ENCODE data around the gene IQSEC1. TPM values are rescaled to one million over a fixed set of nuclear protein-coding genes. Genes with fewer than 3 reads are reported as not detected.

The IQSEC1 gene
- polyA plus RNA-seq, 1 donor (not counting 4 experiments of a cell fraction or from before 2014, with no cell fraction given), result 2.8 TPM

DNA sequence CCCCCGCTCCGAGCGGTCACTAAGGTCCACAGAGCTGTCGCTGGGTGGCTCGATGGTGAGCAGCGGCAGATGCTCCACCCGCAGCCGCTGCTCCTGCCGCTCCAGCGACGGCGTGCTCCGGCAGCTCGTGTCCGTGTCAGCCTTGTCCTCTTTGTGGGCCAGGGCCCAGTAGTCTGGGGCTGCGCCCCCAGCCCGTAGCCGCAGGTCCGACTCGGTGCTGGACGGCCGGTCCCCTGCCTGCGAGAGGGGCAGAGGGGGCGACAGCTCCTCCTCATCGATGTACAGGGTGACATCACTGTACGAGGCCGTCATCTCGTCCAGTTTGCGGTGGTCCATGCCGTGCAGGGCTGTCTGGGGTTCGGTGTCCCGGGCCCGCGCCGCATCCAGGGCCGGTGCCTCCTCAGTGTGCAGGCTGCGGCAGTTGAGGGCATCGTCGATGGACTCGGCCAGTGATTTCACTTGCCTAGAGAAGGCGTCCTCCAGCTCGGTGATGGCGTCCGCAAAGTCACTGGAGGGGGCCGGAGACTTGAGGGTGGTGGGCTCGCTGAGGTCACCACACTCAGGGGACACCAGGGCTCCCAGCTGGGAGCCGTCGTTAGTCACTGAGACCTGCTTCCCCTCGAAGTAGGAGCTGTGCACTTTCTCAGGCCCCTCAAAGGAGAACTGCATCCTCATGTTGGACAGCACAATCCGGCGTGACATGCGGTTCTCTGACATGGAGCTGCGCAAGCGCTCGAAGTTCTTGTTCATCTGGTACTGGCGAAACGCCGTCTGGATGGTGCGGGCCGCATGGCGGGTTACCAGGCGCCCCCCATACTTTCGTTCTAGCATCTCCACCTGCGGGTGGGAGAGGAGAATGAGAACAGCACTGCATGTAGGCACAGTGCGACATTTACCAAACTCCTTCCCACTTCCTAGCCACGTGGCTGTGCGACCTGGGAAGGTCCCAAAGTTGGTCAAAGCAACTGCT is 137.1 kb downstream of the IQSEC1 start:
- Histone ChIP-seq H3K9ac (ENCODE audit: control insufficient read depth, extremely low read depth, insufficient read depth, low read length) (no peak overlapping the region), H3K4me2 (ENCODE audit: control insufficient read depth, extremely low read depth, insufficient read depth, low read depth, low read length) (no peak overlapping the region), H2AFZ (ENCODE audit: control insufficient read depth, low read length) (no peak overlapping the region), H3K79me2 (ENCODE audit: control insufficient read depth, insufficient read depth, low read length) (no peaks in the 10 kb centered on the region), H3K27me3 (ENCODE audit: control insufficient read depth, extremely low read depth, insufficient read depth, low read length) (no peaks in the 10 kb centered on the region), H3K9me1 (ENCODE audit: control insufficient read depth, extremely low read depth, insufficient read depth, low read length) (no peaks in the 10 kb centered on the region), H3K27ac (ENCODE audit: control insufficient read depth, insufficient read depth, low read length) (no peak overlapping the region), H4K20me1 (ENCODE audit: control insufficient read depth, extremely low read depth, insufficient read depth, low read length) (peaks cover 4% of the 10 kb centered on the region), H3K36me3 (ENCODE audit: control insufficient read depth in 2 of 2, extremely low read depth in 1 of 2, insufficient read depth in 2 of 2, low read length in 2 of 2) (peaks cover 12 to 15% of the 10 kb centered on the region in 2 experiments), H3K9me3 (ENCODE audit: control insufficient read depth, low read depth, low read length) (no peaks in the 10 kb centered on the region), H3K4me3 (ENCODE audit: control insufficient read depth in 2 of 3, extremely low read depth in 1 of 3, insufficient read depth in 2 of 3, low read depth in 1 of 3, low read length in 3 of 3) (no peak overlapping the region), H3K4me1 (ENCODE audit: control insufficient read depth, extremely low read depth, insufficient read depth, low read length) (no peaks in the 10 kb centered on the region)
- dilution Hi-C loops (cut with MboI; ENCODE audit: extremely low pct_ligation_motif_present, low sequenced_read_pairs), result no loop called here
- DNase-seq (ENCODE audit: low read depth, low spot score) (no peak), FAIRE-seq (no peak)
- TF ChIP-seq EZH2 (IDR thresholded peaks at IDR 0.05; ENCODE audit: low read length), result no peak
- TF ChIP-seq, protein P1, sequence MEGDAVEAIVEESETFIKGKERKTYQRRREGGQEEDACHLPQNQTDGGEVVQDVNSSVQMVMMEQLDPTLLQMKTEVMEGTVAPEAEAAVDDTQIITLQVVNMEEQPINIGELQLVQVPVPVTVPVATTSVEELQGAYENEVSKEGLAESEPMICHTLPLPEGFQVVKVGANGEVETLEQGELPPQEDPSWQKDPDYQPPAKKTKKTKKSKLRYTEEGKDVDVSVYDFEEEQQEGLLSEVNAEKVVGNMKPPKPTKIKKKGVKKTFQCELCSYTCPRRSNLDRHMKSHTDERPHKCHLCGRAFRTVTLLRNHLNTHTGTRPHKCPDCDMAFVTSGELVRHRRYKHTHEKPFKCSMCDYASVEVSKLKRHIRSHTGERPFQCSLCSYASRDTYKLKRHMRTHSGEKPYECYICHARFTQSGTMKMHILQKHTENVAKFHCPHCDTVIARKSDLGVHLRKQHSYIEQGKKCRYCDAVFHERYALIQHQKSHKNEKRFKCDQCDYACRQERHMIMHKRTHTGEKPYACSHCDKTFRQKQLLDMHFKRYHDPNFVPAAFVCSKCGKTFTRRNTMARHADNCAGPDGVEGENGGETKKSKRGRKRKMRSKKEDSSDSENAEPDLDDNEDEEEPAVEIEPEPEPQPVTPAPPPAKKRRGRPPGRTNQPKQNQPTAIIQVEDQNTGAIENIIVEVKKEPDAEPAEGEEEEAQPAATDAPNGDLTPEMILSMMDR (optimal IDR thresholded peaks at IDR 0.05 in 1 of 3, IDR thresholded peaks at IDR 0.05 in 1 of 3, conservative IDR thresholded peaks at IDR 0.05 in 1 of 3; ENCODE audit: extremely low read depth in 1 of 3, insufficient read depth in 2 of 3, low read length in 3 of 3), result no peak

DNA sequence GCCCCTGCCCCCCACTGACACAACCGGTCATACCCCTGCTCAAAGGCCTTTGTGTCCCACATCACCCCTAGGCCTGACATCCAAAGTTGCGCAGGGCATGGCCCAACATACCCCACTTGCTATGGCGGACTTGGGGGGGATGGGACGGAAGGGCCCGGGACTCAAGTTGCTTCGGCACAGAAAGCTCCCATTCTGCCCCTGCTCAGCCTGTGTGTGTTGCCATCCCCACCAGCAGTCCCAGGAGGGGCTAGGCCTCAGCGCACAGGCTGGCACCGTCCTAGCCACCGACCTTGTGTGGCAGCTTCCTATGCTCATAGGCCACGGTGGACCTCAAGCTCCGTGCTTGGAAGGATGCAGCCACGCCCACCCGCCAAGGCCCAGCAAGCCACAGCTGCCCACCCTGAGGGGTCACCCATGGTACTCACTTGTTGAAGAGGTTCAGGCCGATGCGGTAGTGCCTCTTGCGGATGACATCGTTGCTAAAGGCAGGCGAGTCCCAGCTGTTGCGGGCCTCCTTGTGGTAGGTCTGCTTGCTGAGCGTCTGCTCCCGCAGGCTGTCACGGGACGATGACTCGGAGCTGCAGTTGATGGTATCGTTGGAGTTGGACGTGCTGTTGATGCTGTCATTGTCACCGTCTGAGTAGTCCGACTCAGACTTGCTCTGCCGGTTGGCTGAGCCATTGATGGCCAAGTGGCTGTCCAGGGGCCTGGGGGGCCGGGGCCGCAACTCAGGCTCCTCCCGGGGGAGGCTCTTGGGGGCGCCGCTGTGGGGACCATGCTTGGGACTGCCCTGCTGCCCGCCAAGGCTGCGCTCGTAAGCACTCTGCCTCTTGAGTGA is 138.0 kb downstream of the IQSEC1 start:
- no peaks in the 10 kb centered on the region for H3K4me1 ChIP-seq (ENCODE audit: control insufficient read depth, extremely low read depth, insufficient read depth, low read length)
- no peaks in the 10 kb centered on the region for H3K9me1 ChIP-seq (ENCODE audit: control insufficient read depth, extremely low read depth, insufficient read depth, low read length)
- H3K27me3 ChIP-seq (ENCODE audit: control insufficient read depth, extremely low read depth, insufficient read depth, low read length), result no peaks in the 10 kb centered on the region
- no peak overlapping the region for H3K4me2 ChIP-seq (ENCODE audit: control insufficient read depth, extremely low read depth, insufficient read depth, low read depth, low read length)
- no peak for DNase-seq (ENCODE audit: low read depth, low spot score)
- H3K36me3 ChIP-seq (ENCODE audit: control insufficient read depth in 2 of 2, extremely low read depth in 1 of 2, insufficient read depth in 2 of 2, low read length in 2 of 2), result peaks cover 10 to 14% of the 10 kb centered on the region in 2 experiments
- H3K4me3 ChIP-seq (ENCODE audit: control insufficient read depth in 2 of 3, extremely low read depth in 1 of 3, insufficient read depth in 2 of 3, low read depth in 1 of 3, low read length in 3 of 3), result no peak overlapping the region
- no peaks in the 10 kb centered on the region for H3K79me2 ChIP-seq (ENCODE audit: control insufficient read depth, insufficient read depth, low read length)
- H4K20me1 ChIP-seq (ENCODE audit: control insufficient read depth, extremely low read depth, insufficient read depth, low read length), result peaks cover 5% of the 10 kb centered on the region
- H3K27ac ChIP-seq (ENCODE audit: control insufficient read depth, insufficient read depth, low read length), result no peak overlapping the region
- no peaks in the 10 kb centered on the region for H3K9me3 ChIP-seq (ENCODE audit: control insufficient read depth, low read depth, low read length)
- no peak for FAIRE-seq
- TF ChIP-seq, protein P1 (optimal IDR thresholded peaks at IDR 0.05 in 1 of 3, IDR thresholded peaks at IDR 0.05 in 1 of 3, conservative IDR thresholded peaks at IDR 0.05 in 1 of 3; ENCODE audit: extremely low read depth in 1 of 3, insufficient read depth in 2 of 3, low read length in 3 of 3), result no peak
- TF ChIP-seq EZH2 (IDR thresholded peaks at IDR 0.05; ENCODE audit: low read length), result no peak
- dilution Hi-C loops (cut with MboI; ENCODE audit: extremely low pct_ligation_motif_present, low sequenced_read_pairs), result no loop called here
- H3K9ac ChIP-seq (ENCODE audit: control insufficient read depth, extremely low read depth, insufficient read depth, low read length), result no peak overlapping the region
- H2AFZ ChIP-seq (ENCODE audit: control insufficient read depth, low read length), result no peak overlapping the region
